Activated CD8-positive, alpha-beta T cell treated with anti-CD3 and anti-CD28 coated beads for 36 hours (primary cell): ENCODE data around the gene PGS1. TPM values are rescaled to one million over a fixed set of nuclear protein-coding genes. Genes with fewer than 3 reads are reported as not detected.

Experiments
- ATAC-seq: fragments of 200-7000 bp; cut with Tn5 transposase; one replicate; pipeline ENCODE4 v1.10.0; 2021; ENCODE audit warnings: mild to moderate bottlenecking, moderate library complexity
- CTCF ChIA-PET: fragments of 350-600 bp; sonication (Branson Sonifier 250); formaldehyde crosslinking; loops from one replicate; lab custom pipeline; 2021; ENCODE audit warnings: antibody characterized with exemption; lab: Charles Lee
- POLR2A ChIA-PET: fragments of 350-600 bp; sonication (Branson Sonifier 250); formaldehyde crosslinking; loops from one replicate; lab custom pipeline; 2021; ENCODE audit warnings: antibody characterized with exemption; lab: Charles Lee
- DNase-seq: peaks from one replicate; pipeline ENCODE4 v3.0.0-alpha.2; 2020
- H3K27ac Mint-ChIP-seq: one replicate; pipeline ENCODE4 v1.8.0; 2021; ENCODE audit warnings: mild to moderate bottlenecking, mixed read lengths
- H3K27me3 Mint-ChIP-seq: one replicate; pipeline ENCODE4 v1.8.0; 2021; ENCODE audit warnings: mixed read lengths
- H3K36me3 Mint-ChIP-seq: one replicate; pipeline ENCODE4 v1.8.0; 2021; ENCODE audit warnings: low read depth, mixed read lengths
- H3K4me1 Mint-ChIP-seq: one replicate; pipeline ENCODE4 v1.8.0; 2021; ENCODE audit warnings: low read depth, mixed read lengths
- H3K4me3 Mint-ChIP-seq: one replicate; pipeline ENCODE4 v1.8.0; 2021; ENCODE audit warnings: mild to moderate bottlenecking, moderate library complexity, mixed read lengths
- H3K9me3 Mint-ChIP-seq: one replicate; pipeline ENCODE4 v1.8.0; 2021; ENCODE audit warnings: mixed read lengths
- CTCF ChIP-seq: fragments of 200-600 bp; IDR thresholded peaks from one replicate; pipeline ENCODE4 v1.8.0; 2022; ENCODE audit warnings: antibody characterized with exemption, mild to moderate bottlenecking
- intact Hi-C: fragments of 100-400 bp; cut with micrococcal nuclease; formaldehyde crosslinking; loops from one replicate; pipeline ENCODE4 v1.10.0; 2022
- total RNA-seq, 2 experiments: library from RNA; stranded (reverse); gene quantifications; one replicate each; pipeline ENCODE4 v1.2.3, GENCODE V29; 2021

The PGS1 gene
- total RNA-seq, 2 experiments from 2014 or later, result 42.1 to 43.3 TPM

GRCh38 chr17:78472035-78472905 lies 93.8 kb downstream of the PGS1 start:
- Mint-ChIP-seq H3K27ac (no peak overlapping the region), H3K4me3 (no peak overlapping the region), H3K9me3 (peaks cover 4% of the 10 kb centered on the region), H3K27me3 (peaks cover 3% of the 10 kb centered on the region), H3K4me1 (peaks cover 11% of the 10 kb centered on the region), H3K36me3 (no peaks in the 10 kb centered on the region)
- ChIA-PET CTCF (interaction anchor here (0.6 kb wide), 1 partner anchor 26 kb away, joined by 4 read pairs; no protein-coding TSS in a partner anchor), POLR2A (interaction anchor here (0.6 kb wide), 1 partner anchor 25 kb away, joined by 3 read pairs; no protein-coding TSS in a partner anchor)
- ATAC-seq (no peak), DNase-seq (no peak)
- intact Hi-C loops, result no loop called here
- TF ChIP-seq CTCF, result no peak

GRCh38 chr17:78473951-78474613 lies 95.6 kb downstream of the PGS1 start:
- ATAC-seq, result no peak

More at GRCh38 chr17:78473951-78474613, 95.6 kb downstream of the PGS1 start:
- Mint-ChIP-seq H3K27ac (no peak overlapping the region), H3K4me1 (peaks cover 11% of the 10 kb centered on the region), H3K9me3 (peaks cover 4% of the 10 kb centered on the region), H3K27me3 (peaks cover 3% of the 10 kb centered on the region), H3K4me3 (no peak overlapping the region), H3K36me3 (no peaks in the 10 kb centered on the region)
- CTCF ChIA-PET, result no interaction called here
- TF ChIP-seq CTCF, result no peak
- intact Hi-C loops, result no loop called here
- no peak for DNase-seq
- POLR2A ChIA-PET, result no interaction called here

Other genes with a start within 250 kb of the PGS1 start
- gene TMC6, start 249.9 kb upstream of the PGS1 start, total RNA-seq, result 100 to 1,000 TPM; 209 to 213 TPM
- 100 to 1,000 TPM; 182 to 197 TPM for gene TMC8, start 247.9 kb upstream of the PGS1 start, total RNA-seq
- under 1 TPM in 1 of 2 experiments, not detected in 1; 0.51 TPM for gene C17orf99, start 232.3 kb upstream of the PGS1 start, total RNA-seq
- 10 to 100 TPM; 92.6 to 95.1 TPM for gene SYNGR2, start 210.1 kb upstream of the PGS1 start, total RNA-seq
- 100 to 1,000 TPM; 175 to 179 TPM for gene TK1, start 191.6 kb upstream of the PGS1 start, total RNA-seq
- 10 to 100 TPM; 20.8 to 27.9 TPM for gene AFMID, start 191.3 kb upstream of the PGS1 start, total RNA-seq
- gene BIRC5, start 164.4 kb upstream of the PGS1 start, total RNA-seq, result 10 to 100 TPM; 90.6 to 93.7 TPM
- gene TMEM235, start 147.0 kb upstream of the PGS1 start, total RNA-seq, result not detected
- 10 to 100 TPM; 48.6 to 49.1 TPM for gene SOCS3, start 18.6 kb upstream of the PGS1 start, total RNA-seq
- under 1 TPM; 0.41 to 0.45 TPM for gene DNAH17, start 198.7 kb downstream of the PGS1 start, total RNA-seq